ENCODE measurements around the gene KCNJ12.
"Not testable (repeated sequence)": the region's sequence is repeated elsewhere in the genome, so short reads cannot be mapped to it uniquely, and the experiment has no call there.

Gene KCNJ12

DNA sequence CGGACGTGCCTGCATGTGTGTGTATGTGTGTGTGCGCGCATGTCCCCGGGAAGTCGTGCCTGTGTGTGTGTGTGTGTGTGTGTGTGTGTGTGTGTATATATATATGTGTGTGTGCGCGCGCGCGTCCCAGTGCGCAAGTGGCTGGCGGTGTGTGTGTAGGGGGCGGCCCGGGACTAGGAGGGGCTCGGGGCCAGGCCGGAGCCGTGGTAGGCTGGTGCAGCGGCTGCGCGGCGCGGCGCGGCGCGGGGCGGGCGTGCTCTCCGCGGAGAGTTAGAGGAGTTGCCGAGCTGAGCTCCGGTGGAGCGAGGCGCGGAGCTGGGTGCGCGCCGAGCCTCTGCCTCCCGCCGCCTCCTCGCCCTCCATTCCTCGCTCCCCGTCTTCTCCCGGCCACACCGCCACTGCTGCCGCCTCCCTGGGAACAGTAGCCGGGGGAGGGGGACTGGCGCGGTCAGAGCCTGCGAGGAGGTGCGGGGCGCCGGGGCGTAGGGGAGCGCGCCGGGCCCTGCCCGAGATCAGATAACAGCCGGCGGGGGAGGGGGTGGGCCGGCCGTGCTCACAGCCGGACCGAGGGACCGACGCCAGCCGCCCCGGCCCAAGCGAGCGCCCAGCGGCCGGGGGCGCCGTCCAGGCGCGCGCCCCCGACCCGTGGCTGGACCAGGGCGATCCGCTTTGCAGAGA lies at the start of gene KCNJ12:
KCNJ12 (plus strand) TSS at position 277 of the 678 bp plus-strand sequence. CDS start 38,986 bp downstream, outside the sequence.
- DNase-seq (ENCODE audit: low read depth): peak; percentile 16

DNA sequence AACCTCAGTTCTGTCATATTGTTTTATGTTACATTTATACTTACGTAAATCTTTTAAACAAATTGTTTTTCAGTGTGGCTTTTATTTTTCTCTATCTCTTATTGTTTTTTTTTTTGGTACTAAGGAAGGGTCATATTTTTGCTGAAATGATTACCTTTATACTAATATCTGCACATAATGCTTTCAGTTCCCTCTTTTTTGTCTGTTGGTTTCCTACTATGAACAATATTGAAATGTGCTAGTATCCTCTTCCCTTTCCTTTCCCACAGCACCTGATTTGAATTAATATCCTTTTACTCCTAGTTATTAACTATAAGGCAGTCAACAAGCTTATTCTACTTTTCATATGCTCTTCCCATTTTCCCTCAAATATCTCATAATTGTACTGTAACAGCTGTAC lies 48.2 kb upstream of the KCNJ12 start:
- DNase-seq (ENCODE audit: low read depth): not testable (repeated sequence)

GRCh38 chr17:21328778-21329177 lies 47.4 kb upstream of the KCNJ12 start:
- DNase-seq (ENCODE audit: low read depth): not testable (repeated sequence)

DNA sequence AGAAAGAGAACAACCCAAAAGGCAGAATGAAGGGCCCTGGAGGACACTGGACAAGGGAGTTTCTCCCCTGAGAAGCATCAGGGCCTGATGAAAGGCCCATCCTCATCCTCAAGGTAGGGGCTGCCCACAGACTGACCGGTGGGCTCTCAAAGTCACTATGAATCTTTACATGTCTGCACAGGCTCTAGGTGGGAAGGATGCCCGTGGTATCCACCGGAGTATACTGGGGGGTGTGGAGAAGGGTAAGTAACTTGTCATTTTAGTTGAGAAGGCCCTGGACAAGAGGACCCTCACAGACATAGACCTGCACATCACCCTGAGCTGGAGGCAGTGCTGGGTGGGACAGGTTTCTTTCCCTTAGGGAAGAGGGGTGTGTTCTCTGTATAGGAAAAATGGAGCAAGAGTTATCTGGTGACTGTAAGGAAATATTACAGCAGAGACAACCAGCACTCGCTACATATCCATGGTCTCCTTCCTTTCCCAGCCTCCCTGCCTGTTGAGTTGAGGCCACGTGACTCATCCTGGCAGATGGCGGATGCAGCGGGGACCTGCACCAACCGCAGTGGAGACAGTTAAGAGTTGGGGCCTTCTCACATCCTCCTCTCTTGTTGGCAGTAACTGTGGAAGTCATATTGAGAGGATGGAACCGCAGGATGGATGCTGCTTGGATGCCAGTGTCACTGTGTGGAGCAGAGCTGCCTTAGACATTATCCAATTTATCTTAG lies 45.6 kb upstream of the KCNJ12 start:
- DNase-seq (ENCODE audit: low read depth): no peak

- not testable (repeated sequence) for DNase-seq (ENCODE audit: low read depth)
Measured at GRCh38 chr17:21336541-21337294, 39.4 kb upstream of the KCNJ12 start.

DNA sequence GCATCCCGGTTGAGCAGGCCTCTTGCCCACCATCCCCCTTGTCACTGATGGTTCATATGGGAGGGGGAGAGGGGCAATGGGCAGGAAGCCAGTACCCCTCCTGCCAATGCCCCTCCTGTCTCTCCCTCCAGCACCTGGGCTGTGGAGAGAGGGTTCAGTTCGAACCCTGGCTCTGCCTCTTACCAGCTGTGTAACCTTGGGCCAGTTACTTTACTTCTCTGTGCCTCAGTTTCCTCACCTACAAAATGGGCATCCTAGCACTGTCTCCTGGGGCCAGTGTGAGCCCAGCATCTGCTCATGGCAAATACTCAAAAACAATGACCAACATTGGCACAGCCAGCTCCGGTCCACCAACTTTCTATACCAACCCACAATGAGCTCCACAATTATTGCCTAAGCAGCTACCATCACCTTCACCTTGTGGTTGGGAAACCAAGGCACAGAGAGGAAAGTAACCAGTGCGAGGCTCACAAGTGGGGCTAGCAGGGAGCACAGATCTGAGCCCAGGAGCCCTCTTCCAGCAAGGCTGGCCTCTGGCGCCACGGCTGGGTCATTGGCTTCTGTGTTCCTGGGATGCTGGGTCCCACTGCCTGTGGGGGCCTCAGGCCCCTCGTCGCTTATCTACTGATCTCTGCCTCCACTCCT lies 38.1 kb upstream of the KCNJ12 start:
- not testable (repeated sequence) for DNase-seq (ENCODE audit: low read depth)

- DNase-seq (ENCODE audit: low read depth): no peak
Measured at GRCh38 chr17:21339011-21339410, 37.1 kb upstream of the KCNJ12 start.

DNA sequence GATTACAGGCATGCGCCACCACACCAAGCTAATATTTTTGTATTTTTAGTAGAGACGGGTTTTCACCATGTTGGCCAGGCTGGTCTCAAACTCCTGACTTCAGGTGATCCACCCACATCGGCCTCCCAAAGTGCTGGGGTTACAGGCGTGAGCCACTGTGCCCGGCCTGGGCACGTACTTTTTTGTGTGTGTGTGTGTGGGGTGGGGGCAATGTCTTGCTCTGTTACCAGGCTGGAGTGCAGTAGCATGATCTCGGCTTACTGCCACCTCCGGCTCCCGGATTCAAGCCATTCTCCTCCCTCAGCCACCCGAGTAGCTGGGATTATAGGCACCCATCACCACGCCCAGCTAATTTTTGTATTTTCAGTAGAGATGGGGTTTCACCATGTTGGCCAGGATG lies 36.6 kb upstream of the KCNJ12 start:
- not testable (repeated sequence) for DNase-seq (ENCODE audit: low read depth)

GRCh38 chr17:21340407-21340806 lies 35.8 kb upstream of the KCNJ12 start:
- not testable (repeated sequence) for DNase-seq (ENCODE audit: low read depth)

DNA sequence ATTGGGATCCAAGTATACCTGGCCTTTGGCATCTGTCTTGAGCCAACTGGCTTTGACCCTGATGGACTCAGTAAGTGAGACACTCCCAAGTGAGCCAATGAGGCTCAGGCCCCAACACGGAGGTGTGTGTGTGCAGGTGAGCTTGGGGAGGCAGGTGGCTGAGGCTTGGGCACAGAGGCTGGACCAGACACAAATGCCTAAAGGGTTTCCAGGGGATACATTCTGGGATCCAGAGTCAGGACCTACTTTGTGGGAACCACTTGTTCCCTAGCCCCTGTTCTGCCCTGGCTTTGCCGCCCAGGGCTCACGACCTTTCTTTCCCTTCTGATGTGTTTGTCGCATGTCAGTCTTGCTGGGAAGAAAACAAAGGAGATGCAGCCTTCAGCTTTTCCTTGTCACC lies 34.9 kb upstream of the KCNJ12 start:
- not testable (repeated sequence) for DNase-seq (ENCODE audit: low read depth)

DNA sequence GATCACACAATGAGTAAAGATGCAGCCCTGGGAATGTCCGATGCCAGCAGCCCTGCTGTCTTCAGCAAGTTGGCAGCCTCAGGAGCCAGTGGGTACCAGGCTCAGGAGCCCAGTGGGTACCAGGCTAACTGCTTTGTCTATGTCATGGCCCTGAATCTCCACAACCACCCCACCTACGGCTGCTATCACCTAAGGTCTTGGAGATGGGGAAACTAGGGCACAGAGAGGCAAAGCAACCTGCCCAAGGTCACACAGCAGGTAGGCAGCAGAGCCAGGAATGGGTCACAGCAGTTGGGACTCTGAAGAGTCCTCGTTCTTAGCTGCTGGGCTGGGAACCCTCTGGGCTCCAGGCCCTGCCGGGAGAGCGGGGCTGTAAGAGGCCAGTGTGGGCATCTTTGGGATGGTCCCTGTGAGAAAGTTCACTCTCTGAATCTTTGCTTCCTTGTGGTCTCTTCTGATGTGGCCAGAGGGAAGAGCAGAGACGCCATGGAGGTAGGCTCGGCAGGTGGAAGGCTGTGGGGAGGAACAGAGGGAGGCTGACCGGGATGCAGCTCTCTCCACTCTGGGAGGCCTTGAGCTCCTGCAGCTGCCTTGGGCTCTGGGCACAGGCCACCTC lies 34.1 kb upstream of the KCNJ12 start:
- DNase-seq (ENCODE audit: low read depth): not testable (repeated sequence)

GRCh38 chr17:21343061-21343949 lies 32.9 kb upstream of the KCNJ12 start:
- DNase-seq (ENCODE audit: low read depth): not testable (repeated sequence)

DNA sequence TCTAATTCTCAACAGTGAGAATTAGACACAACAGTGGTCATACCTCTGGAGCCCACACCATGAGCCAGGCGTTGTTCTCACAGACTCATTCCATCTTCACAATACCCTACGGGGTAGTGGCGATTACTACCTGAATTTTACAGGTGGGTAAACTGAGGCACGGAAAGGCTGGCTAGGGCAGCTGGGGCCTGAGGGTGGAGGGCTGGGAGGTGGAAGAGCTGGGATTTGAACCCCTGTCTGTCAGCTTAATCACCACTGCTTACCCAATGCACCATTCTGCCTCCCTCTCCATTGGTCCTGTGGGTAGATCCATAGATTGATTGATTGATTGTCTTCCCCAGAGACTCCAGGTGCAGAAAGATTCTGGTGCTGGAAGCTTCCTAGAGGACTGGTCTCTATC lies 31.4 kb upstream of the KCNJ12 start:
- DNase-seq (ENCODE audit: low read depth): not testable (repeated sequence)

GRCh38 chr17:21345236-21345635 lies 30.9 kb upstream of the KCNJ12 start:
- no peak for DNase-seq (ENCODE audit: low read depth)

- DNase-seq (ENCODE audit: low read depth): not testable (repeated sequence)
Measured at GRCh38 chr17:21346107-21346506, 30.1 kb upstream of the KCNJ12 start.

- DNase-seq (ENCODE audit: low read depth): not testable (repeated sequence)
Measured at GRCh38 chr17:21346651-21347250, 29.4 kb upstream of the KCNJ12 start.

- DNase-seq (ENCODE audit: low read depth): not testable (repeated sequence)
Measured at GRCh38 chr17:21347660-21348059, 28.5 kb upstream of the KCNJ12 start.

DNA sequence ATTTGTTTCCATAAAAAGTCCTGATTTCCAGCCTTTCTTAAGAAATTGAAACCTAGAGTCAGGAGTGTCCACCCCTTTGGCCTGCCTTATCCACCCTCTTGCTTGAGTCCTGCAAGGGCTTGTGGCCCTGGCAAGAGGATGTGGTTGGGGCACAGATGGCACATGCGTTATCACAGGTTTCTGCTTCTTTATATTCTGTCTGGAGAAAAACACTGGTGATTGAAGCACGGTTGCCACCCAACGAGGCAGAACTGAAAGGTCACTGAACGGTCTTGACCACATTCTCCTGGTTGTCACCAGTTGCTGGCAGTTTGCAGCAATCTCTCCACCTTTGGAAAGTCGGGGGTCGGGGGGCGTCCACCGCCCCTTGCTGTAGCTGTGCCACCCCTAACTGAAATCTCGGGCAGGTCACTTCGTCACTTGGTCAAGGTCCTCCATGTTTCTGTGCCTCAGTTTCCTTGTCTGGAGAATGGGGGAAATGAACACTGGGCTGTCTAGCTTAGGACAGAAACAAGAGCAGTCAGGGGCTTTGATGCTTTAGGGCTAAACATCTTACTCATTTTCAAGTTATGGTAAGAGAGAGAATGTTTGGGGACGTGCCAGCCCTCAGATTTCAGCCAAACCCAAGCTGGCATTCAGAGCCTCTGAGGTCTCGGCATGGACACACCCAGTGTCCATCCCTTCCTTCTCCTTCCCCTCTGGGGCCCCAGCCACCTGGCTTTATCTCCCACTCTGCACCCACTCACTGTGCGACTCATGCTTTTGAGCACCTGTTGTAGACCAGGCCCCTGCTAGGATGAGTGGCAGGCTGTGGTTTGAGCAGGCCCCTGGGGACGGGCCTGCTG lies 27.9 kb upstream of the KCNJ12 start:
- DNase-seq (ENCODE audit: low read depth): not testable (repeated sequence)

DNA sequence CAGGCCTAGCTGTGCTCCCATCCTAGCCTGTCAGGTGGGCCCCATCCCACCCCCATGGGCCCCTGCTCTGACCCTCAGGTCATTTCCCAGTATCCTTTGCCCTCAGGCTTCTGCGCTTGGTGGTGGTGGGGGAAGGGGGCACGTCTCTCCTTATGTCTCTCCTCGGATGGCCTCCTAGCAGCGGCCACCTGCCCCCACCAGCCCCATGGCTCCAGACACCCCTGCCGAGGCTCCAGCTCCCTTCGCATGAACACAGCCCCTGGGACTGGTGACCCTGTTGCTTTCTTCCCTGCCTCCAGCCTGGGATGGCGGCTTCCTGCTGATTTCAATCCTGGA lies 27.3 kb upstream of the KCNJ12 start:
- DNase-seq (ENCODE audit: low read depth): not testable (repeated sequence)
